Mucosa of stomach (tissue), 1 donor: ENCODE data around the gene PLIN4.

Experiments used
- H3K27me3 ChIP-seq: one replicate; pipeline ENCODE4 v1.7.0; 2013; ENCODE audit warnings: mild to moderate bottlenecking, low read length; ENCODE audit not compliant: control insufficient read depth, insufficient read depth
- H3K36me3 ChIP-seq: one replicate; pipeline ENCODE4 v1.7.0; 2013; ENCODE audit warnings: low read length; ENCODE audit not compliant: control insufficient read depth, insufficient read depth
- H3K4me1 ChIP-seq: one replicate; pipeline ENCODE4 v1.7.0; 2013; ENCODE audit warnings: mild to moderate bottlenecking, low read length; ENCODE audit not compliant: control insufficient read depth, insufficient read depth
- H3K4me3 ChIP-seq: one replicate; pipeline ENCODE4 v1.7.0; 2013; ENCODE audit warnings: low read length
- H3K9ac ChIP-seq: one replicate; pipeline ENCODE4 v1.7.0; 2013; ENCODE audit warnings: mild to moderate bottlenecking, low read length, moderate library complexity
- H3K9me3 ChIP-seq: one replicate; pipeline ENCODE4 v1.7.0; 2013; ENCODE audit warnings: mild to moderate bottlenecking, low read length, moderate library complexity; ENCODE audit not compliant: control insufficient read depth
- donor health status: Pancreatic carcinoma.

Gene PLIN4

GRCh38 chr19:4488496-4488895, 29.8 kb downstream of the PLIN4 start:
- Histone ChIP-seq H3K27me3 (no peaks in the 10 kb centered on the region), H3K36me3 (no peaks in the 10 kb centered on the region), H3K9me3 (no peaks in the 10 kb centered on the region), H3K9ac (no peak overlapping the region), H3K4me1 (no peaks in the 10 kb centered on the region), H3K4me3 (no peak overlapping the region)

DNA sequence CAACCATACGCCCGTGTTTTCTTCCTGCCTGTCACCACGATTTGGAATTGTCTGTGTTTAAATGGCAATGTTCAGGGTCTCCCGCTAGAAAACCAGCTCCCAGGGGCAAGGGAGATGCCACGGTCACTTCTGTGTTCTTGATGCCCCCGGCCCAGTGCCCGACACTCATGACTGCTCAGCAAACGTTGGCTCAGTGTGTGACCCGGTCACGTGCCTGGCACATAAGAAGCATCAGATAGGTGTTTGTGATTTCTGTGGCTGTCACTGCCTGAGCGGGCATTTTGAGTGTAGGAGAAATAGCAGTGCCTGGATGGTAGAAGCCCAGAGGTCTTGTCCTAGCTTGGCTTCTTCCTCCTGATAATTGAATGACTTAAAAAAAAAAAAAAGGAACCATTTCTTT, 30.7 kb downstream of the PLIN4 start:
- no peaks in the 10 kb centered on the region for H3K36me3 ChIP-seq

DNA sequence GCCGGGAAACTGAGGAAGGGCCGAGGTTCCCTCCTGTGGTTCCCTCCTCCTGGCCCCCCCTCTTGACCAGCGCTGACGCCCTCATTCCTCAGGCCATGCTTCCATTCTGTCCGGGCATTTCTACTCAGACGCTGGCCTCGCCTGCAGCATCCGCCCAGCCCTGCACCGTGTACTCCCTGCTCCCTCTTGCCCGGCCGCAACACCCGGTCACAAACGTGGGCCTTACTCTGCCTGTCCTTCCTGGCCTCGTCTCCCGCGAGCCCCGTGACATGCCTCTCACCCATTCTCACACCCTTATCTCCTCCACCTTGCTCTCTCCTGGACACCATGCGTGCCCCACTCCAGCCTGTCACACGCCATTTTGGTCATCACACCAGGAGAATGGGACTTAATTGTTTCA, 34.9 kb downstream of the PLIN4 start:
- no peaks in the 10 kb centered on the region for H3K27me3 ChIP-seq
- no peak overlapping the region for H3K9ac ChIP-seq
- no peak overlapping the region for H3K4me3 ChIP-seq
- no peaks in the 10 kb centered on the region for H3K36me3 ChIP-seq
- no peaks in the 10 kb centered on the region for H3K9me3 ChIP-seq
- no peaks in the 10 kb centered on the region for H3K4me1 ChIP-seq

More for the DNA sequence above, 30.7 kb downstream of the PLIN4 start:
- Histone ChIP-seq H3K9me3 (no peaks in the 10 kb centered on the region), H3K9ac (no peak overlapping the region), H3K4me1 (no peaks in the 10 kb centered on the region), H3K4me3 (no peak overlapping the region), H3K27me3 (no peaks in the 10 kb centered on the region)

GRCh38 chr19:4482721-4483364, 35.4 kb downstream of the PLIN4 start:
- no peaks in the 10 kb centered on the region for H3K36me3 ChIP-seq
- H3K27me3 ChIP-seq, result no peaks in the 10 kb centered on the region
- H3K4me3 ChIP-seq, result no peak overlapping the region
- H3K9ac ChIP-seq, result no peak overlapping the region
- no peaks in the 10 kb centered on the region for H3K9me3 ChIP-seq
- no peaks in the 10 kb centered on the region for H3K4me1 ChIP-seq

- Histone ChIP-seq H3K36me3 (no peaks in the 10 kb centered on the region), H3K27me3 (no peaks in the 10 kb centered on the region)
Measured at GRCh38 chr19:4477034-4477801, 41.1 kb downstream of the PLIN4 start.

GRCh38 chr19:4474514-4475022, 43.7 kb downstream of the PLIN4 start:
- Histone ChIP-seq H3K27me3 (no peaks in the 10 kb centered on the region), H3K4me1 (peaks cover 12% of the 10 kb centered on the region), H3K9ac (no peak overlapping the region), H3K9me3 (no peaks in the 10 kb centered on the region), H3K4me3 (no peak overlapping the region), H3K36me3 (no peaks in the 10 kb centered on the region)

More at GRCh38 chr19:4477034-4477801, 41.1 kb downstream of the PLIN4 start:
- peaks cover 12% of the 10 kb centered on the region for H3K4me1 ChIP-seq
- H3K4me3 ChIP-seq, result no peak overlapping the region
- no peak overlapping the region for H3K9ac ChIP-seq
- no peaks in the 10 kb centered on the region for H3K9me3 ChIP-seq

DNA sequence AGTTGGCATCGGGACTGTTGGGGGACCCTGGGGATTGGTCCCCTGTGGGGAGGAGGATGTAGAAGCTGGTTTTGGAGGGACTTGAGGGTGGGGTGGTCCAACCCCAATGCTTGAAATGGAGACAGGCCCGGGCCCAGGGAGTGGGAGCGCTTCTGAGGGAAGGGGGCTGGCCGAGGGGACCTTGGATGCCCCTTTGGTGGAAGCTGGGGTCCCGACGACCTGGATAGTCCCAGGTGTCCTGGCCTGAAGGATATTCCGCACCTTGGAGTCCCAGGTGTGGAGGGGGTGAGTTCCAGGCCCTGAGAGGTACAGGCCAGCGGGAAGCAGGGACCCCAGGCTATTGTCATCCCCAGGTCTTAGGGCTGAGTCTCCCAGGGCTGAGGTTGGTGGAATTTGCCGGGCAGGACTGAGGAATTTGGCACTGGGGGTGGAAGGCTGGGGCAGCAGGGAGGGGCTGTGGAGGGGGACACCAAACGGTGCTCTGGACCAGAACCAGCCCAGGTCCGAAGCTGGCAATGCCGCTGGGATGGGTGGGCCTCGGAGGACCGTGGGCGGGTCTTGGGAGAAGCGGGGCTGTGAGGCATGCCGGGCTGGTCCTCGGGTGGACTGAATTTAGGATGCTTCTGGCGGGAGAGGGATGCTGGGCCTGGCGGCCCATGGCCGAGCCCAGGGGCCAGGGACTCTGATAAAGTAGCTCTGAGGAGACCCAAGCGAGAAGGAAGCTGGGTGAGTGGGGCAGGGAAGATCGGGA, 44.3 kb downstream of the PLIN4 start:
- no peaks in the 10 kb centered on the region for H3K27me3 ChIP-seq
- no peak overlapping the region for H3K4me3 ChIP-seq
- H3K9ac ChIP-seq, result no peak overlapping the region
- H3K9me3 ChIP-seq, result no peaks in the 10 kb centered on the region
- no peaks in the 10 kb centered on the region for H3K36me3 ChIP-seq
- H3K4me1 ChIP-seq, result peaks cover 12% of the 10 kb centered on the region

GRCh38 chr19:4473011-4473762, 45.1 kb downstream of the PLIN4 start:
- Histone ChIP-seq H3K4me1 (peaks cover 12% of the 10 kb centered on the region), H3K9ac (peak overlapping the region; percentile 83), H3K36me3 (no peaks in the 10 kb centered on the region), H3K4me3 (peak overlapping the region; percentile 41), H3K27me3 (no peaks in the 10 kb centered on the region), H3K9me3 (no peaks in the 10 kb centered on the region)

DNA sequence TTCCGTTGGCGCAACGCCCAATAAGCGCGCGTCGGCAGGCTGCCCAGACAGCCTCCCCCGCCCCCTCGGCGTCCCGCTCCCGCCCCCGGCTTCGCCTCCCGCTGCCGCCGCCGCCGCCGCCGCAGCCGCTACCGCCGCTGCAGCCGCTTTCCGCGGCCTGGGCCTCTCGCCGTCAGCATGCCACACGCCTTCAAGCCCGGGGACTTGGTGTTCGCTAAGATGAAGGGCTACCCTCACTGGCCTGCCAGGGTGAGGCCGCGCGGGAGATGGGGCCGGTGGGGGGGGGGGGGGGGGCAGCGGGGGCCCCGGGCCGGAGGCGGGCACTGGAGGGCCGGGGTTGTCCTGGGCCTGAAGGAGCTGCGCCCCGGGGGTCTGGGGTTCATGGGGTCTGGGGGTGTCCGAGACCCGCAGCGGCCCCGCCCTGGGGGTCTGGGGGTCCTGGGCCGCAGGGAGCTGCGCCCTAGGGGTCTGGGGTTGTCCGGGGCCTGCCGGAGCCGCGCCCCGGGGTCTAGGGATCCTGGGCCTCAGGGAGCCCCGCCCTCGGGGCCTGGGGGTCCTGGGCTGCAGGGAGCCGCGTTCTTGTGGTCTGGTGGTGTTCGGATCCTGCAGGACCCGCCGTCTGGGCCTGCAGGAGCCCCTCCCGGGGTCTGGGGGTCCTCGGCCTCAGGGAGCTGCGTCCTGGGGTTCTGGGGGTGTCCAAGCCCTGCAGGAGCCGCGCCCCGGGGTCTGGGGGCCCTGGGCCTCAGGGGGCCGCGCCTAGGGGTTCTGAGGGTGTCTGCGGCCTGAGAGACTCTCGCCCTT, 45.9 kb downstream of the PLIN4 start, which contains the start of gene HDGFL2:
TSS of gene HDGFL2 (plus strand) at position 124 of the 801 bp plus-strand sequence. CDS start at position 178, 54 bp downstream.
- Histone ChIP-seq H3K4me3 (peak within 1 kb of the TSS; percentile 41), H3K9me3 (no peaks in the 10 kb centered on the region), H3K9ac (peak within 1 kb of the TSS; percentile 83), H3K27me3 (no peaks in the 10 kb centered on the region), H3K4me1 (peaks cover 12% of the 10 kb centered on the region), H3K36me3 (no peaks in the 10 kb centered on the region)

- Histone ChIP-seq H3K9me3 (no peaks in the 10 kb centered on the region), H3K4me3 (peak overlapping the region; percentile 26), H3K4me1 (peaks cover 12% of the 10 kb centered on the region)
Measured at GRCh38 chr19:4471403-4472173, 46.7 kb downstream of the PLIN4 start.

More at GRCh38 chr19:4471403-4472173, 46.7 kb downstream of the PLIN4 start:
- peak overlapping the region; percentile 63 for H3K9ac ChIP-seq
- H3K27me3 ChIP-seq, result no peaks in the 10 kb centered on the region
- no peaks in the 10 kb centered on the region for H3K36me3 ChIP-seq
